ENCODE data around the gene PIR.

DNA sequence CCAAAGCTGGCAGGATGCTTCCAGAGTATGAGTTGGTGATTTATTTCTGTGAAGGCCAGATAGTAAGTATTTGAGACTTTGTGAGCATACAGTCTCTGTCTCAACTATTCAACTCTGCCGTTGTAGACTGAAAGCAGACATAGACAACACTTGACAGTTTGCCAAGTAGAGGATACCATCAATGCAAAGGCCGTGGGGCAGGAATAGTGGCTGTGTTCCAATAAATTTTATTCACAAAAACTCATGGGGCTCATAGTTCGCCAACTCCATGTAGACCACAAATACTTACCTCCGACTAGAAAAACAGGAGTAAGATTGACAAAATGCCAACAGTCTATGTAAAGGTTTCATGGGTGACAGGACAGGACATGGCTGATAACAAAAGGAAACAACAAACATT lies 3.7 kb upstream of the PIR start:
- no peak for TF ChIP-seq POLR2A (IDR thresholded peaks at IDR 0.05)
- no peak for TF ChIP-seq CTCF (IDR thresholded peaks at IDR 0.05)
- TF ChIP-seq POLR2AphosphoS5 (IDR thresholded peaks at IDR 0.05) = no peak
- TF ChIP-seq EP300 (IDR thresholded peaks at IDR 0.05) = no peak

All from gastroesophageal sphincter (tissue), 3 donors.